H1 (cell line): ENCODE measurements around the gene ARMC6. TPM values are rescaled to one million over a fixed set of nuclear protein-coding genes. Genes with fewer than 3 reads are reported as not detected.
A peak's percentile ranks its signal among the peaks of the same experiment; 100 is the strongest.

ENCODE experiments used
- CTCF ChIA-PET: fragments of 300-600 bp; sonication (Branson Sonifier 250); formaldehyde crosslinking; loops from one replicate; lab custom pipeline; 2021; ENCODE audit not compliant: partially characterized antibody; lab: Charles Lee
- POLR2A ChIA-PET: fragments of 300-600 bp; sonication (Branson Sonifier 250); formaldehyde crosslinking; loops from one replicate; lab custom pipeline; 2021; ENCODE audit warnings: inconsistent platforms; ENCODE audit not compliant: partially characterized antibody; lab: Charles Lee
- DNase-seq, 2 experiments: peaks; one replicate each; pipeline versions ENCODE4 v3.0.0 to v3.0.0-alpha.2; 2010 to 2022; ENCODE audit warnings: low spot score in 2 of 2, low read depth in 1 of 2, mixed read lengths in 1 of 2
- FAIRE-seq: peaks from 2 replicates; lab custom pipeline; 2011; peaks lifted over from hg19 to GRCh38; lab: Jason Lieb, UNC
- H2AFZ ChIP-seq: 2 replicates; pipeline ENCODE4 v1.8.1; 2012; ENCODE audit warnings: low read length, inconsistent platforms
- H2AK5ac ChIP-seq: 2 replicates; pipeline ENCODE4 v1.6.1; 2013; ENCODE audit warnings: low read depth, low read length
- H2BK120ac ChIP-seq: replicated peaks from 2 replicates; pipeline ENCODE3; 2013; ENCODE audit warnings: low read depth, low read length, inconsistent platforms
- H2BK12ac ChIP-seq: 2 replicates; pipeline ENCODE4 v1.6.1; 2013; ENCODE audit warnings: low read depth, low read length
- H2BK15ac ChIP-seq: 2 replicates; pipeline ENCODE4 v1.6.1; 2013; ENCODE audit warnings: low read length
- H2BK20ac ChIP-seq: 2 replicates; pipeline ENCODE4 v1.6.1; 2013; ENCODE audit warnings: low read length
- H2BK5ac ChIP-seq: 2 replicates; pipeline ENCODE4 v1.6.1; 2013; ENCODE audit warnings: low read depth, low read length
- H3K14ac ChIP-seq: 2 replicates; pipeline ENCODE4 v1.6.1; 2013; ENCODE audit warnings: inconsistent platforms; ENCODE audit not compliant: insufficient read length
- H3K18ac ChIP-seq: 2 replicates; pipeline ENCODE4 v1.6.1; 2013; ENCODE audit warnings: low read length; ENCODE audit errors: extremely low read depth
- H3K23ac ChIP-seq: 2 replicates; pipeline ENCODE4 v1.6.1; 2013; ENCODE audit warnings: inconsistent platforms; ENCODE audit not compliant: insufficient read length
- H3K23me2 ChIP-seq: 2 replicates; pipeline ENCODE4 v1.6.1; 2013; ENCODE audit warnings: low read depth, low read length
- H3K27ac ChIP-seq: 2 replicates; pipeline ENCODE4 v1.6.1; 2011; ENCODE audit warnings: low read depth, low read length, inconsistent platforms
- H3K27me3 ChIP-seq, 4 experiments: replicated peaks in 1 of 4; 1 replicate in 1 of 4; 2 replicates in 3 of 4; pipeline versions ENCODE4 v1.6.1 to v1.8.1; 2011 to 2013; ENCODE audit warnings: low read length in 3 of 4, mild to moderate bottlenecking in 3 of 4, inconsistent platforms in 2 of 4, mixed read lengths in 2 of 4, moderate library complexity in 1 of 4; ENCODE audit not compliant: control insufficient read depth in 3 of 4, insufficient read depth in 3 of 4; ENCODE audit errors: extremely low read depth in 1 of 4
- H3K36me3 ChIP-seq, 4 experiments: 2 replicates each; pipeline versions ENCODE4 v1.6.1 to v1.8.1; 2011 to 2013; ENCODE audit warnings: mild to moderate bottlenecking in 4 of 4, low read length in 3 of 4, moderate library complexity in 2 of 4, control low read depth in 1 of 4, inconsistent platforms in 1 of 4; ENCODE audit not compliant: insufficient read depth in 4 of 4, control insufficient read depth in 2 of 4
- H3K4ac ChIP-seq: replicated peaks from 2 replicates; pipeline ENCODE3; 2013; ENCODE audit warnings: low read length, low read depth, mixed read lengths, inconsistent platforms; ENCODE audit not compliant: insufficient read length
- H3K4me1 ChIP-seq, 4 experiments: replicated peaks in 1 of 4; 1 replicate in 1 of 4; 2 replicates in 3 of 4; pipeline versions ENCODE4 v1.6.1 to v1.8.1; 2011 to 2013; ENCODE audit warnings: low read length in 3 of 4, inconsistent platforms in 2 of 4, mixed read lengths in 1 of 4; ENCODE audit not compliant: insufficient read depth in 4 of 4, control insufficient read depth in 3 of 4
- H3K4me2 ChIP-seq, 2 experiments: 2 replicates each; pipeline versions ENCODE4 v1.6.1 to v1.8.1; 2011 to 2013; ENCODE audit warnings: low read depth in 2 of 2, low read length in 2 of 2, control low read depth in 1 of 2, inconsistent platforms in 1 of 2, mild to moderate bottlenecking in 1 of 2; ENCODE audit not compliant: insufficient read depth in 1 of 2
- H3K4me3 ChIP-seq, 4 experiments: fragments of 200-600, 300-600 bp in 1 of 4; sonication (generic), shearing (Covaris generic), sonication (Bioruptor Twin) in 1 of 4; 2 replicates each; pipeline versions ENCODE4 v1.5.1 to v1.8.1; 2011 to 2016; ENCODE audit warnings: low read length in 4 of 4, low read depth in 3 of 4, control low read depth in 2 of 4, inconsistent platforms in 2 of 4, mild to moderate bottlenecking in 2 of 4, mixed read lengths in 1 of 4, moderate library complexity in 1 of 4; ENCODE audit not compliant: insufficient read depth in 2 of 4; ENCODE audit errors: extremely low read depth in 1 of 4
- H3K56ac ChIP-seq: replicated peaks from 2 replicates; pipeline ENCODE3; 2013; ENCODE audit warnings: low read depth, mild to moderate bottlenecking, mixed read lengths, low read length, inconsistent platforms; ENCODE audit not compliant: insufficient read length
- H3K79me1 ChIP-seq: 2 replicates; pipeline ENCODE4 v1.6.1; 2013; ENCODE audit warnings: low read depth, low read length, control low read depth
- H3K79me2 ChIP-seq, 2 experiments: 2 replicates each; pipeline versions ENCODE4 v1.6.1 to v1.8.1; 2012 to 2013; ENCODE audit warnings: low read length in 2 of 2, mild to moderate bottlenecking in 2 of 2, inconsistent platforms in 1 of 2; ENCODE audit not compliant: insufficient read depth in 2 of 2, control insufficient read depth in 1 of 2
- H3K9ac ChIP-seq, 4 experiments: replicated peaks in 1 of 4; 1 replicate in 1 of 4; 2 replicates in 3 of 4; pipeline versions ENCODE4 v1.6.1 to v1.8.1; 2011 to 2013; ENCODE audit warnings: low read depth in 3 of 4, low read length in 3 of 4, control low read depth in 2 of 4, mild to moderate bottlenecking in 2 of 4, moderate library complexity in 2 of 4, inconsistent platforms in 1 of 4; ENCODE audit errors: extremely low read depth in 1 of 4
- H3K9me3 ChIP-seq, 2 experiments: 2 replicates each; pipeline versions ENCODE4 v1.6.1 to v1.8.1; 2012 to 2013; ENCODE audit warnings: mild to moderate bottlenecking in 2 of 2, moderate library complexity in 2 of 2, control low read depth in 1 of 2, inconsistent platforms in 1 of 2, low read depth in 1 of 2, low read length in 1 of 2, mixed read lengths in 1 of 2; ENCODE audit not compliant: insufficient read depth in 2 of 2
- H4K20me1 ChIP-seq, 2 experiments: replicated peaks in 1 of 2; 2 replicates each; pipeline versions ENCODE3 to v1.8.1; 2011 to 2013; ENCODE audit warnings: inconsistent platforms in 2 of 2, low read length in 2 of 2, mild to moderate bottlenecking in 1 of 2; ENCODE audit not compliant: insufficient read depth in 2 of 2, control insufficient read depth in 1 of 2
- H4K5ac ChIP-seq: 2 replicates; pipeline ENCODE4 v1.6.1; 2013; ENCODE audit warnings: low read length, low read depth, mixed read lengths, inconsistent platforms; ENCODE audit not compliant: insufficient read length
- H4K8ac ChIP-seq: 2 replicates; pipeline ENCODE4 v1.8.0; 2013; ENCODE audit warnings: mild to moderate bottlenecking, moderate library complexity, low read length, inconsistent platforms; ENCODE audit not compliant: insufficient read depth; ENCODE audit errors: extremely low read depth
- H4K91ac ChIP-seq: replicated peaks from 2 replicates; pipeline ENCODE3; 2013; ENCODE audit warnings: low read length, mixed read lengths, inconsistent platforms; ENCODE audit not compliant: insufficient read length
- CEBPB ChIP-seq: IDR thresholded peaks from 2 replicates; pipeline ENCODE4 v1.6.1; 2012; ENCODE audit warnings: low read depth, low read length
- CREB1 ChIP-seq: IDR thresholded peaks from 2 replicates; pipeline ENCODE4 v1.6.1; 2012; ENCODE audit warnings: inconsistent platforms
- CTCF ChIP-seq, 3 experiments: IDR thresholded peaks; 1 replicate in 2 of 3; 2 replicates in 1 of 3; pipeline versions ENCODE4 v1.5.1 to v1.6.1; 2011; ENCODE audit warnings: low read length in 3 of 3, mild to moderate bottlenecking in 3 of 3, inconsistent platforms in 2 of 3, low read depth in 1 of 3, moderate library complexity in 1 of 3; ENCODE audit not compliant: insufficient read depth in 1 of 3; ENCODE audit errors: control extremely low read depth in 1 of 3
- RBBP5 ChIP-seq: IDR thresholded peaks from 2 replicates; pipeline ENCODE4 v1.7.1; 2012; ENCODE audit warnings: low read depth, mild to moderate bottlenecking, inconsistent platforms, low read length, moderate library complexity, borderline replicate concordance
- YY1 ChIP-seq: IDR thresholded peaks from 2 replicates; pipeline ENCODE4 v1.6.1; 2011; ENCODE audit warnings: low read depth, mild to moderate bottlenecking, low read length
- WGBS, 2 experiments: shearing (Covaris generic) in 1 of 2; methylation state at CpG; one replicate each; pipeline versions ENCODE4 v1.1.6 to v1.1.7; 2013 to 2015; ENCODE audit warnings: low lambda C conversion rate in 2 of 2, mixed read lengths in 2 of 2, inconsistent platforms in 1 of 2, low coverage in 1 of 2, missing lambda C conversion rate in 1 of 2; ENCODE audit not compliant: insufficient replicate concordance in 2 of 2, insufficient coverage in 1 of 2, insufficient read length in 1 of 2; ENCODE audit errors: extremely low coverage in 1 of 2, missing lambda C conversion rate in 1 of 2; 5-methylcytosine and 5-hydroxymethylcytosine counted together
- long read RNA-seq, 2 experiments: library from RNA in 1 of 2; library from capped mRNA in 1 of 2; stranded (forward); transcript quantifications; one replicate each; pipeline ENCODE4 v2.0.0, GENCODE V29; 2021; ENCODE audit warnings: inconsistent platforms in 1 of 2
- polyA minus RNA-seq, 3 experiments: library from RNA; depleted of rRNA, polyadenylated mRNA; stranded (reverse); fragments of >200 nt; gene quantifications; 1 replicate in 2 of 3; 2 replicates in 1 of 3; pipeline ENCODE4 v1.2.3, GENCODE V29; 2011
- polyA plus RNA-seq, 7 experiments: library from polyadenylated mRNA; depleted of rRNA in 3 of 7; stranded (reverse) in 5 of 7; unstranded in 2 of 7; fragments of >200 nt in 5 of 7; fragments of 200-250 nt in 2 of 7; gene quantifications; 1 replicate in 5 of 7; 2 replicates in 1 of 7; 4 replicates in 1 of 7; pipeline versions ENCODE4 v1.2.1 to v1.2.3, GENCODE V29; 2011 to 2013; ENCODE audit warnings: missing spikeins in 2 of 7, mixed read lengths in 2 of 7
- total RNA-seq: library from RNA; stranded (reverse); fragmentation: NEBNext Ultra II Directional; extraction: Animal tissue kit (Norgen Biotek cat#: 25700); gene quantifications from 2 replicates; pipeline ENCODE4 v1.2.1, GENCODE V29; 2021

Gene ARMC6
- total RNA-seq = 68.3 and 73.7 TPM in 2 replicates
- polyA plus RNA-seq (2011; rRNA removed) = 67.1 and 87.0 TPM in 2 replicates
- polyA plus RNA-seq (2011; cell fraction: cytosol; rRNA removed) = 81.6 TPM
- 85.0 TPM for polyA plus RNA-seq (2011; cell fraction: nucleus; rRNA removed)
- polyA plus RNA-seq (2012, experiment 1 of 2) = 64.7 to 67.4 TPM (median 66.0 TPM) in 4 replicates
- polyA plus RNA-seq (2012, experiment 2 of 2) = 71.8 TPM
- polyA plus RNA-seq (2013, experiment 1 of 2) = 29.2 TPM
- 30.1 TPM for polyA plus RNA-seq (2013, experiment 2 of 2)
- polyA minus RNA-seq (2011; rRNA and poly(A)+ RNA removed) = 70.4 and 79.2 TPM in 2 replicates
- polyA minus RNA-seq (2011; cell fraction: cytosol; rRNA and poly(A)+ RNA removed) = 56.6 TPM
- polyA minus RNA-seq (2011; cell fraction: nucleus; rRNA and poly(A)+ RNA removed) = 44.6 TPM
- long read RNA-seq, experiment 1, transcript ARMC6-202 (8 exons, 2,383 nt) = major isoform, 17 of 86 reads
- long read RNA-seq, experiment 1, transcript ARMC6-206 (9 exons, 2,488 nt) = minor isoform, 6 of 86 reads
- long read RNA-seq, experiment 1, partial matches to known transcripts = 52 of 86 reads
- long read RNA-seq, experiment 1, other reads (novel, unspliced or antisense) = 7 of 86 reads
- long read RNA-seq, experiment 2, transcript ARMC6-202 (8 exons, 2,383 nt) = major isoform, 12 of 18 reads
- long read RNA-seq, experiment 2, partial matches to known transcripts = 2 of 18 reads
- long read RNA-seq, experiment 2, other reads (novel, unspliced or antisense) = 2 of 18 reads

DNA sequence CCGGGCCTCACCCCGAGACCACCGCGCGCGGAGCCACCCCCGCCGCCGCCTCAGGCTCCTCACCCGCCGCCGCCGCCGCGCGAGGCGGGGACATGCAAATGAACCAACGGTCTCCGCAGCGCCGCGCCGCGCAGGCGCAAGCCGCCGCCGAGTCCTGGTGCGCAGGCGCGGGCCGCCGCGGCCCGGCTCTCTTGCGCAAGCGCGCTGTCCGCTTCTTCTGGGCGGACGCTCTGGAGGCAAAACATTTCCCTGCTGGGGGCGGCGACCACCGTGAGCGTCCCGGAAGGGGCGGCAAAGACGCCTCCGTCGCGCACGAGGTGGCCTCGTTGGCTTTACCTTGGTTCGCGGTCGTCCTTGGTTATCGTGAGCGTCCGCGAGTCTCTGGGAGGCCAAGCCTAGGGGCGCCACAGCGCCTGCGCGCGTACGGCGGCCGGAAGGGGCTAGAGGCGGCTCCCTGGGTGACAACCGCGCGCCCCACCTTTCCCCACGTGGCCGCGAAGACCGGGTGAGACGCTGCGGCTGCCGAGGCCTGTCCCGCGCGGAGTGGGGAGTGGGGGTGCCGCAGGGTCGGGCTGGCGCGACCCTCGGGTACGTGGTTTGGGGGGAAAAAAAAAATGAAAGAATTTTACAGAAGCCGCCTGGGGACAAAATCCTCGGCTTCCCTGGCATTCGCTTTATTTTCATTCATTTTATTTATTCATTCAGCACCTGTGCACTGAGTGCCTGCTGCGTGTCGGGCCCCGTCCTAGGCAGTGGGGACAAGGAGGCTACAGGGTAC, at the start of gene ARMC6, which contains the start of gene SUGP2:
Gene ARMC6 (plus strand): TSS at position 178 of the 778 bp plus-strand sequence. CDS start 607 bp downstream, outside the sequence.
Gene SUGP2 (minus strand): TSS at position 92 of the 778 bp plus-strand sequence. CDS start 2,446 bp downstream, outside the sequence.
- H3K27me3 ChIP-seq = no peaks in the 10 kb centered on the region
- CTCF ChIA-PET = no interaction called here
- peak within 1 kb of the TSS; percentile 93 for H4K91ac ChIP-seq
- DNase-seq (peak; percentile 72 to 91), FAIRE-seq (no peak)
- H3K4ac ChIP-seq = peak within 1 kb of the TSS; percentile 87
- H3K14ac ChIP-seq = no peak within 1 kb of the TSS
- H3K56ac ChIP-seq = peak within 1 kb of the TSS; percentile 93
- H3K4me1 ChIP-seq = peaks cover 0 to 3% (median 3%) of the 10 kb centered on the region in 4 experiments; a peak in 3 of 7 replicates
- peak within 1 kb of the TSS; percentile 79; the same call in 1 of the 2 replicates for H3K27ac ChIP-seq
- H2BK120ac ChIP-seq = peak within 1 kb of the TSS; percentile 72
- no peak within 1 kb of the TSS for H2AK5ac ChIP-seq
- H3K18ac ChIP-seq = peak within 1 kb of the TSS; percentile 72
- POLR2A ChIA-PET = interaction anchor here (1.0 kb wide), 1 partner anchor 38 kb away, joined by 4 read pairs; no protein-coding TSS in a partner anchor
- no peak within 1 kb of the TSS for H2BK20ac ChIP-seq
- H4K5ac ChIP-seq = peak within 1 kb of the TSS; percentile 100
- H3K23me2 ChIP-seq = peaks cover 7% of the 10 kb centered on the region
- H3K79me1 ChIP-seq = peaks cover 22% of the 10 kb centered on the region
- peak within 1 kb of the TSS; percentile 53; the same call in 1 of the 2 replicates for H2BK15ac ChIP-seq
- peak within 1 kb of the TSS; percentile 85 to 87 for H3K4me2 ChIP-seq
- peak within 1 kb of the TSS; percentile 93 for H4K8ac ChIP-seq
- peak within 1 kb of the TSS; percentile 79; the same call in 1 of the 2 replicates for H2BK5ac ChIP-seq
- peaks cover 7 to 63% of the 10 kb centered on the region in 2 experiments; a peak in 3 of 4 replicates for H3K79me2 ChIP-seq
- peaks cover 13 to 15% of the 10 kb centered on the region in 2 experiments for H4K20me1 ChIP-seq
- peaks cover 6 to 28% (median 20%) of the 10 kb centered on the region in 4 experiments for H3K36me3 ChIP-seq
- WGBS, 2 experiments = 0% methylated on average over 73 of the region's 94 CpGs; no CpG with 5 or more reads in 1 of the 2 experiments
- no peak within 1 kb of the TSS for H3K23ac ChIP-seq
- H3K9ac ChIP-seq = peak within 1 kb of the TSS; percentile 81 to 89 (median 82)
- H3K4me3 ChIP-seq = peak within 1 kb of the TSS; percentile 80 to 98 (median 86)
- H2BK12ac ChIP-seq = no peak within 1 kb of the TSS; the same call in 1 of the 2 replicates
- H3K9me3 ChIP-seq = peaks cover 12 to 13% of the 10 kb centered on the region in 2 experiments
- H2AFZ ChIP-seq = peak within 1 kb of the TSS; percentile 89; the same call in 1 of the 2 replicates
- TF ChIP-seq RBBP5 (peak; percentile 82), YY1 (no peak), CEBPB (peak; percentile 97), CTCF (IDR thresholded peaks at IDR 0.05; ENCODE audit: control extremely low read depth in 1 of 3, insufficient read depth in 1 of 3, low read depth in 1 of 3, low read length in 3 of 3) (0 out of 4 replicates have a peak, but pooled peaks of 1 of the 3 experiments have one; percentile 1), CREB1 (0 out of 2 replicates have a peak, but pooled peaks have one; percentile 26)
